ENCODE measurements around the gene XCL1. TPM values are rescaled to one million over a fixed set of nuclear protein-coding genes. Genes with fewer than 3 reads are reported as not detected.

Gene XCL1
- total RNA-seq, 1 donor from 2014 or later: not detected

- no peak overlapping the region for H3K4me3 ChIP-seq
- peaks cover 6% of the 10 kb centered on the region for H3K27me3 Mint-ChIP-seq (ENCODE audit: insufficient read depth, low read depth)
- H3K4me3 Mint-ChIP-seq: no peak overlapping the region
These were observed 33.5 kb downstream of the XCL1 start for GRCh38 chr1:168609741-168610510.

GRCh38 chr1:168613038-168613451 lies 36.6 kb downstream of the XCL1 start:
- no peaks in the 10 kb centered on the region for H4K20me1 ChIP-seq (ENCODE audit: low read depth)
- Mint-ChIP-seq H3K4me3 (peak overlapping the region; percentile 46), H3K9me3 (no peaks in the 10 kb centered on the region), H3K36me3 (no peaks in the 10 kb centered on the region), H3K27me3 (ENCODE audit: insufficient read depth, low read depth) (peaks cover 4% of the 10 kb centered on the region), H3K4me1 (peaks cover 52% of the 10 kb centered on the region), H3K27ac (peak overlapping the region; percentile 77)
- H3F3A ChIP-seq (ENCODE audit: low read depth): no peaks in the 10 kb centered on the region
- H3K79me2 ChIP-seq (ENCODE audit: low read depth): no peaks in the 10 kb centered on the region
- TF ChIP-seq, protein P1, sequence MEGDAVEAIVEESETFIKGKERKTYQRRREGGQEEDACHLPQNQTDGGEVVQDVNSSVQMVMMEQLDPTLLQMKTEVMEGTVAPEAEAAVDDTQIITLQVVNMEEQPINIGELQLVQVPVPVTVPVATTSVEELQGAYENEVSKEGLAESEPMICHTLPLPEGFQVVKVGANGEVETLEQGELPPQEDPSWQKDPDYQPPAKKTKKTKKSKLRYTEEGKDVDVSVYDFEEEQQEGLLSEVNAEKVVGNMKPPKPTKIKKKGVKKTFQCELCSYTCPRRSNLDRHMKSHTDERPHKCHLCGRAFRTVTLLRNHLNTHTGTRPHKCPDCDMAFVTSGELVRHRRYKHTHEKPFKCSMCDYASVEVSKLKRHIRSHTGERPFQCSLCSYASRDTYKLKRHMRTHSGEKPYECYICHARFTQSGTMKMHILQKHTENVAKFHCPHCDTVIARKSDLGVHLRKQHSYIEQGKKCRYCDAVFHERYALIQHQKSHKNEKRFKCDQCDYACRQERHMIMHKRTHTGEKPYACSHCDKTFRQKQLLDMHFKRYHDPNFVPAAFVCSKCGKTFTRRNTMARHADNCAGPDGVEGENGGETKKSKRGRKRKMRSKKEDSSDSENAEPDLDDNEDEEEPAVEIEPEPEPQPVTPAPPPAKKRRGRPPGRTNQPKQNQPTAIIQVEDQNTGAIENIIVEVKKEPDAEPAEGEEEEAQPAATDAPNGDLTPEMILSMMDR (IDR thresholded peaks at IDR 0.05): no peak
- TF ChIP-seq EZH2 (IDR thresholded peaks at IDR 0.05) (no peak), EZH2phosphoT487 (IDR thresholded peaks at IDR 0.05) (no peak)
- no peaks in the 10 kb centered on the region for H3K36me3 ChIP-seq
- no peaks in the 10 kb centered on the region for H3K9me3 ChIP-seq (ENCODE audit: low read depth)
- peak overlapping the region; percentile 82 for H2AFZ ChIP-seq (replicated peaks)
- H3K9ac ChIP-seq: no peak overlapping the region
- no peak for DNase-seq (ENCODE audit: low spot score)
- peaks cover 19% of the 10 kb centered on the region for H3K4me1 ChIP-seq
- H3K27me3 ChIP-seq: no peaks in the 10 kb centered on the region
- no peak overlapping the region for H3K4me3 ChIP-seq
- H3K27ac ChIP-seq: no peak overlapping the region
- no peak overlapping the region for H3K4me2 ChIP-seq

More at GRCh38 chr1:168609741-168610510, 33.5 kb downstream of the XCL1 start:
- H3F3A ChIP-seq (ENCODE audit: low read depth): no peaks in the 10 kb centered on the region
- H3K27me3 ChIP-seq: no peaks in the 10 kb centered on the region
- no peaks in the 10 kb centered on the region for H3K9me3 ChIP-seq (ENCODE audit: low read depth)
- H3K79me2 ChIP-seq (ENCODE audit: low read depth): no peaks in the 10 kb centered on the region
- no peak overlapping the region for H3K9ac ChIP-seq
- Mint-ChIP-seq H3K4me1 (peaks cover 48% of the 10 kb centered on the region), H3K27ac (peak overlapping the region; percentile 72), H3K36me3 (no peaks in the 10 kb centered on the region), H3K9me3 (no peaks in the 10 kb centered on the region)
- TF ChIP-seq, protein P1 (IDR thresholded peaks at IDR 0.05): peak; percentile 12
- TF ChIP-seq EZH2 (IDR thresholded peaks at IDR 0.05) (no peak), EZH2phosphoT487 (IDR thresholded peaks at IDR 0.05) (no peak)
- H3K4me1 ChIP-seq: peaks cover 19% of the 10 kb centered on the region
- H2AFZ ChIP-seq (replicated peaks): peak overlapping the region; percentile 65
- H3K27ac ChIP-seq: no peak overlapping the region
- no peak overlapping the region for H3K4me2 ChIP-seq
- H4K20me1 ChIP-seq (ENCODE audit: low read depth): no peaks in the 10 kb centered on the region
- no peaks in the 10 kb centered on the region for H3K36me3 ChIP-seq
- peak; percentile 8 for DNase-seq (ENCODE audit: low spot score)

DNA sequence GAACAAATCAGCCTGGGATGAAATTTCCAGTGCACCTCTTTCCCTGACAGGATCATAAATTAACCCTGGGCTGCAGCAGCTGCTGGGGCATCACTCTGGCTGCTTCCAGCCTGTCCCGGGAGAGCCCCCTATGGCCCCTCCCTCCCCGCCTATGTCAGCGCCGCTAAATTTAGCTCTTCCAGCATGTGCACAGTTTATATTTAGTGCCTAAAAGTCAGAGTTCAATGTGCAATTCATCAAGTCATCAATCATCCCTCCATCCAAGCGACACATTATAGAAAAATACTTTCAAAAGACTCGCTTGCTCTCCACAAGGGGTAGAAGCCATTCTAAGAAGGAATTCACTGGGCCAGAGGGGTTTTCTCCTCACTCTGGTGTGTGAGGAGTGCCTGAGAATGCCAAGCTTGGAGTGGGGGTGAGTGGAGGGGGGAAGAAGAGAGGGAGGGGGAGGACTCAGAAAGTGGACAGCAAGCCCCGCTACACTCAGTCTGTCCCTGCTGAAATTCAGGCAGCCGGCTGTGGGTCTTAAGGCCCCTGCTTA lies 37.4 kb downstream of the XCL1 start:
- Histone ChIP-seq H3K27ac (no peak overlapping the region), H4K20me1 (ENCODE audit: low read depth) (no peaks in the 10 kb centered on the region), H3K36me3 (no peaks in the 10 kb centered on the region), H3K9ac (no peak overlapping the region), H3K9me3 (ENCODE audit: low read depth) (no peaks in the 10 kb centered on the region), H3F3A (ENCODE audit: low read depth) (no peaks in the 10 kb centered on the region), H3K27me3 (no peaks in the 10 kb centered on the region), H3K4me1 (peaks cover 19% of the 10 kb centered on the region), H3K79me2 (ENCODE audit: low read depth) (no peaks in the 10 kb centered on the region), H3K4me3 (no peak overlapping the region), H2AFZ (replicated peaks) (peak overlapping the region; percentile 82), H3K4me2 (no peak overlapping the region)
- peaks cover 2% of the 10 kb centered on the region for H3K27me3 Mint-ChIP-seq (ENCODE audit: insufficient read depth, low read depth)
- no peaks in the 10 kb centered on the region for H3K36me3 Mint-ChIP-seq
- peak overlapping the region; percentile 77 for H3K27ac Mint-ChIP-seq
- no peak for TF ChIP-seq EZH2 (IDR thresholded peaks at IDR 0.05)
- no peak for TF ChIP-seq EZH2phosphoT487 (IDR thresholded peaks at IDR 0.05)
- TF ChIP-seq, protein P1 (IDR thresholded peaks at IDR 0.05): no peak
- peaks cover 50% of the 10 kb centered on the region for H3K4me1 Mint-ChIP-seq
- DNase-seq (ENCODE audit: low spot score): peak; percentile 40
- H3K9me3 Mint-ChIP-seq: no peaks in the 10 kb centered on the region
- H3K4me3 Mint-ChIP-seq: peak overlapping the region; percentile 46

Measured in neural progenitor cell (in vitro differentiated cells).